Panc1 (cell line): ENCODE results near the gene HOXC6. TPM values are rescaled to one million over a fixed set of nuclear protein-coding genes. Genes with fewer than 3 reads are reported as not detected.

Experiments
- ATAC-seq: fragments of 200-7000 bp; cut with Tn5 transposase; 2 replicates; pipeline ENCODE4 v1.9.1; 2020; ENCODE audit warnings: mild to moderate bottlenecking, moderate library complexity
- BruUV-seq: library from RNA; stranded (reverse); fragments of 400-500 nt; replicated peaks from 2 replicates; lab custom pipeline; 2021; lab: Mats Ljungman, UMichigan
- CTCF ChIA-PET: fragments of 300-600 bp; sonication (Branson Sonifier 250); formaldehyde crosslinking; loops from one replicate; lab custom pipeline; 2022; ENCODE audit warnings: antibody characterized with exemption; lab: Charles Lee
- POLR2A ChIA-PET: fragments of 300-600 bp; sonication (Branson Sonifier 250); formaldehyde crosslinking; loops from one replicate; lab custom pipeline; 2022; ENCODE audit warnings: antibody characterized with exemption; lab: Charles Lee
- DNase-seq: peaks from one replicate; pipeline ENCODE4 v3.0.0-alpha.2; 2010; ENCODE audit warnings: low read depth, low spot score
- H3K27ac ChIP-seq: 2 replicates; pipeline ENCODE4 v1.5.1; 2011; ENCODE audit warnings: mild to moderate bottlenecking, low read length, inconsistent platforms
- H3K27me3 ChIP-seq: fragments of 200-500 bp; sonication (Bioruptor generic); 2 replicates; pipeline ENCODE4 v1.6.0; 2014; ENCODE audit warnings: low read length, inconsistent platforms; ENCODE audit not compliant: control insufficient read depth, insufficient read depth
- H3K36me3 ChIP-seq: fragments of 200-500 bp; sonication (Bioruptor generic); 2 replicates; pipeline ENCODE4 v1.5.1; 2014; ENCODE audit warnings: inconsistent platforms, mild to moderate bottlenecking, low read length, moderate library complexity; ENCODE audit not compliant: control insufficient read depth, insufficient read depth
- H3K4me1 ChIP-seq: 2 replicates; pipeline ENCODE4 v1.5.1; 2011; ENCODE audit warnings: inconsistent platforms, mild to moderate bottlenecking, low read length, moderate library complexity; ENCODE audit not compliant: control insufficient read depth, insufficient read depth
- H3K4me3 ChIP-seq, 2 experiments: 2 replicates each; pipeline ENCODE4 v1.5.1; 2011 to 2012; ENCODE audit warnings: low read depth in 2 of 2, low read length in 2 of 2, mild to moderate bottlenecking in 2 of 2, inconsistent platforms in 1 of 2, moderate library complexity in 1 of 2
- H3K9me3 ChIP-seq: fragments of 200-500 bp; sonication (Bioruptor generic); 2 replicates; pipeline ENCODE4 v1.5.1; 2014; ENCODE audit warnings: low read depth, mild to moderate bottlenecking, inconsistent platforms, low read length, moderate library complexity; ENCODE audit not compliant: control insufficient read depth, insufficient read depth
- POLR2AphosphoS5 ChIP-seq: IDR thresholded peaks from 2 replicates; pipeline ENCODE4 v1.6.1; 2012; ENCODE audit warnings: mild to moderate bottlenecking, low read depth, low read length, moderate library complexity
- SIN3A ChIP-seq: IDR thresholded peaks from 2 replicates; pipeline ENCODE4 v1.6.1; 2012; ENCODE audit warnings: low read depth, mild to moderate bottlenecking, low read length, moderate library complexity, borderline replicate concordance; ENCODE audit not compliant: insufficient read depth
- TCF7L2 ChIP-seq: IDR thresholded peaks from 2 replicates; pipeline ENCODE4 v1.6.1; 2011; ENCODE audit warnings: mild to moderate bottlenecking, low read depth, low read length, inconsistent platforms
- in situ Hi-C: cut with HindIII; loops from 2 replicates; pipeline ENCODE4 v1.10.0; 2016; ENCODE audit warnings: low sequenced_read_pairs, low pct_unique_long_range_greater_than_20kb
- intact Hi-C: fragments of 100-400 bp; cut with micrococcal nuclease; formaldehyde crosslinking; loops from one replicate; pipeline ENCODE4 v1.10.0; 2022; ENCODE audit not compliant: unreplicated experiment
- total RNA-seq: library from RNA; stranded (reverse); gene quantifications from one replicate; pipeline ENCODE4 v1.2.1, GENCODE V29; 2021; ENCODE audit not compliant: unreplicated experiment
- TF ChIP-seq, protein P1 (sequence below): fragments of 450-650 bp; IDR thresholded peaks from 2 replicates; pipeline ENCODE4 v1.5.1; 2017; ENCODE audit warnings: mild to moderate bottlenecking
- TF ChIP-seq, protein P2 (sequence below), 2 experiments: IDR thresholded peaks; 2 replicates each; pipeline ENCODE4 v1.6.1; 2011 to 2012; ENCODE audit warnings: low read depth in 2 of 2, control low read depth in 1 of 2, low read length in 1 of 2, mild to moderate bottlenecking in 1 of 2, moderate library complexity in 1 of 2; ENCODE audit not compliant: insufficient read depth in 1 of 2

HOXC6 gene
- total RNA-seq, 1 experiment from 2014 or later = 52.2 TPM

DNA sequence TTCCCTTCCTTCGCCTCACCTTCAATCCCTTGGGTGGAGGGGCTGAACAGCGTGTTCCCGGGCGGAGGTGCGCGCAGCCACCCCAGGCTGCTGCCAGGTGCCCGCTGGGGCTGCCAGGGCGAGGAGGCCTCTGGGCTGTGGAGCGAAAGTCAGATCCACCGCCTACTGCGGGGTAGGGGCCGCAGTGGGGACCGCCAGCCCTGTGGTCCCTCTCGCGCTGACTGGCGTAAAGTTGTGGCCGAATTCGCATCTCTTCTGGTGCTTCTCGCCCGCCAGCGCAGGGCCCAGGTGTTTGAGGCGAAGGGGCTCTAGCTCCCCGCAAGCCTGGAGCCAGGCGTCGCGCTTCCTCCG lies 18.5 kb downstream of the HOXC6 start:
- DNase-seq (no peak), ATAC-seq (no peak)
- CTCF ChIA-PET = no interaction called here
- Histone ChIP-seq H3K36me3 (no peaks in the 10 kb centered on the region), H3K4me1 (peaks cover 84% of the 10 kb centered on the region), H3K4me3 (no peak overlapping the region), H3K27ac (no peak overlapping the region), H3K27me3 (no peaks in the 10 kb centered on the region), H3K9me3 (no peaks in the 10 kb centered on the region)
- in situ Hi-C loops = no loop called here
- intact Hi-C loops = no loop called here
- no TSS peak for BruUV-seq
- POLR2A ChIA-PET = no interaction called here
- TF ChIP-seq, protein P1, sequence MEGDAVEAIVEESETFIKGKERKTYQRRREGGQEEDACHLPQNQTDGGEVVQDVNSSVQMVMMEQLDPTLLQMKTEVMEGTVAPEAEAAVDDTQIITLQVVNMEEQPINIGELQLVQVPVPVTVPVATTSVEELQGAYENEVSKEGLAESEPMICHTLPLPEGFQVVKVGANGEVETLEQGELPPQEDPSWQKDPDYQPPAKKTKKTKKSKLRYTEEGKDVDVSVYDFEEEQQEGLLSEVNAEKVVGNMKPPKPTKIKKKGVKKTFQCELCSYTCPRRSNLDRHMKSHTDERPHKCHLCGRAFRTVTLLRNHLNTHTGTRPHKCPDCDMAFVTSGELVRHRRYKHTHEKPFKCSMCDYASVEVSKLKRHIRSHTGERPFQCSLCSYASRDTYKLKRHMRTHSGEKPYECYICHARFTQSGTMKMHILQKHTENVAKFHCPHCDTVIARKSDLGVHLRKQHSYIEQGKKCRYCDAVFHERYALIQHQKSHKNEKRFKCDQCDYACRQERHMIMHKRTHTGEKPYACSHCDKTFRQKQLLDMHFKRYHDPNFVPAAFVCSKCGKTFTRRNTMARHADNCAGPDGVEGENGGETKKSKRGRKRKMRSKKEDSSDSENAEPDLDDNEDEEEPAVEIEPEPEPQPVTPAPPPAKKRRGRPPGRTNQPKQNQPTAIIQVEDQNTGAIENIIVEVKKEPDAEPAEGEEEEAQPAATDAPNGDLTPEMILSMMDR = no peak
- no peak for TF ChIP-seq SIN3A
- TF ChIP-seq POLR2AphosphoS5 = no peak
- TF ChIP-seq TCF7L2 = no peak
- TF ChIP-seq, protein P2, sequence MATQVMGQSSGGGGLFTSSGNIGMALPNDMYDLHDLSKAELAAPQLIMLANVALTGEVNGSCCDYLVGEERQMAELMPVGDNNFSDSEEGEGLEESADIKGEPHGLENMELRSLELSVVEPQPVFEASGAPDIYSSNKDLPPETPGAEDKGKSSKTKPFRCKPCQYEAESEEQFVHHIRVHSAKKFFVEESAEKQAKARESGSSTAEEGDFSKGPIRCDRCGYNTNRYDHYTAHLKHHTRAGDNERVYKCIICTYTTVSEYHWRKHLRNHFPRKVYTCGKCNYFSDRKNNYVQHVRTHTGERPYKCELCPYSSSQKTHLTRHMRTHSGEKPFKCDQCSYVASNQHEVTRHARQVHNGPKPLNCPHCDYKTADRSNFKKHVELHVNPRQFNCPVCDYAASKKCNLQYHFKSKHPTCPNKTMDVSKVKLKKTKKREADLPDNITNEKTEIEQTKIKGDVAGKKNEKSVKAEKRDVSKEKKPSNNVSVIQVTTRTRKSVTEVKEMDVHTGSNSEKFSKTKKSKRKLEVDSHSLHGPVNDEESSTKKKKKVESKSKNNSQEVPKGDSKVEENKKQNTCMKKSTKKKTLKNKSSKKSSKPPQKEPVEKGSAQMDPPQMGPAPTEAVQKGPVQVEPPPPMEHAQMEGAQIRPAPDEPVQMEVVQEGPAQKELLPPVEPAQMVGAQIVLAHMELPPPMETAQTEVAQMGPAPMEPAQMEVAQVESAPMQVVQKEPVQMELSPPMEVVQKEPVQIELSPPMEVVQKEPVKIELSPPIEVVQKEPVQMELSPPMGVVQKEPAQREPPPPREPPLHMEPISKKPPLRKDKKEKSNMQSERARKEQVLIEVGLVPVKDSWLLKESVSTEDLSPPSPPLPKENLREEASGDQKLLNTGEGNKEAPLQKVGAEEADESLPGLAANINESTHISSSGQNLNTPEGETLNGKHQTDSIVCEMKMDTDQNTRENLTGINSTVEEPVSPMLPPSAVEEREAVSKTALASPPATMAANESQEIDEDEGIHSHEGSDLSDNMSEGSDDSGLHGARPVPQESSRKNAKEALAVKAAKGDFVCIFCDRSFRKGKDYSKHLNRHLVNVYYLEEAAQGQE (IDR thresholded peaks at IDR 0.05; ENCODE audit: insufficient read depth in 1 of 2, low read depth in 2 of 2, low read length in 1 of 2) = no peak

DNA sequence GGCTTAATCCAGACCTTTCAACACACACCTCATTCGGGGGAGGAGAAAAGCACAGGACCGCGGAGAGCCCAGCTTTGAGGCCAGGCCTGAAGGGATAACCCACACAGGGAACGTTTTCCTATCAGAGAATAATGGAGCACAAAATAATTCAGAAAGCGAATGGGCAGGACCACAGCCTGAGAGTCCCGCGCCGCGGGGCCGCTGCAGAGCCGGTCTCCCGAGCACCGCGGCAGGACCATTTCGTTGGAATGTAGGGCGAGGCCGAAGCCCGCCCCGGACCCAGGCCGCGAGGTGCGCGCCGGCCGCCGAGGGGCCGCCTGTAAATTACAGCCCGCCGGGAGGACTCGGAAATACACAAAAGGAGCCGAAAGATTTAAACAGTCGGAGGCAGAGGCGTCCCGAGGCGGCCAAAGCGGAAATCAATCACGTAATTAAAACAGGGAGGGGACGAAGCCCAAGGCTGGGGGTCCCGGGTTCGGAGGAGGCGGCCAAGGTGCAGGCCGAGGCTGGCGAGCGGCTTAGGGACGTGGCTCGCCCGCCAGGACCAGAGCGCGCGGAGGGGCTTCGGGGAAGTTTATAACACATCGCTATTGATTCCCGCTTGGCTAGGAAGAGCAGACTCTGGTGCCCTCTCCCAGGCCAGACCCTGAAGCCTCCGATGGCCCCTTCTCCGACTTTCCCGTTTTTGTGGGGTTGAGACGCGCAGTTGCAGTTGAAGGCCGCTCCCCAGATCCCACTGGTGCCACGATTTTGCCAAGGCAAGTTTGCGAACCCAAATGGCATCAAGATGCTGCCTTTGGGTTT lies 19.1 kb downstream of the HOXC6 start:
- Histone ChIP-seq H3K4me3 (no peak overlapping the region), H3K36me3 (no peaks in the 10 kb centered on the region), H3K27ac (no peak overlapping the region), H3K4me1 (peaks cover 85% of the 10 kb centered on the region), H3K9me3 (no peaks in the 10 kb centered on the region), H3K27me3 (no peaks in the 10 kb centered on the region)
- intact Hi-C loops (no loop called here), in situ Hi-C loops (no loop called here)
- ChIA-PET CTCF (no interaction called here), POLR2A (no interaction called here)
- ATAC-seq (no peak), DNase-seq (no peak)
- BruUV-seq = no TSS peak
- TF ChIP-seq TCF7L2 (no peak), POLR2AphosphoS5 (no peak), SIN3A (no peak)
- TF ChIP-seq, protein P1 = no peak
- TF ChIP-seq, protein P2 (IDR thresholded peaks at IDR 0.05; ENCODE audit: insufficient read depth in 1 of 2, low read depth in 2 of 2, low read length in 1 of 2) = no peak
